Measurements from ENCODE around the gene ZNF441.

GRCh38 chr19:11735375-11735774 lies 31.4 kb upstream of the ZNF441 start:
- TF ChIP-seq CTCF (IDR thresholded peaks at IDR 0.05; ENCODE audit: low read depth, low read length, poor library complexity, severe bottlenecking) (no peak), EZH2phosphoT487 (IDR thresholded peaks at IDR 0.05; ENCODE audit: borderline replicate concordance, low read length) (no peak)
